Measurements from ENCODE around the gene DNER. TPM values are rescaled to one million over a fixed set of nuclear protein-coding genes. Genes with fewer than 3 reads are reported as not detected.

Gene DNER
- total and polyA plus RNA-seq, 2 experiments from 2014 or later = 4.7 to 8.8 TPM

DNA sequence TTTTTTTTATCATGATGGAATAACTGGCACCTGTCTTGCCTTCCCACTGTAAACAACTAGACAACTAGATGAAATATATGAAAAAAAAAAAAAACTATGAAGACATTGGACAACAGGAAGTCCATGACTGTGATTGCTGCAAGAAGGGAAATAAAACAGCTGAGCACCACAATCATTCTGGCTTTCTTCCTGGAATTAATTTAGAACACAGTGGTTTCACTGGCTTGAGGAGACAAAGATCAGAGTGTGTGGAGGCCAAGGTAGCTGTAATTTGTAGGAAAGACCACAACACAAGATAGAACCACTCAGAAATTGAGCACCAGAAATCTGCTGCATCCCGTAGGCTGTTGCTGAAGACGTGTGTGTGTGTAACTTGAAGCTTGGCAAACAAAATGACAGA is 322.2 kb downstream of the DNER start:
- Histone ChIP-seq H3K36me3 (ENCODE audit: insufficient read depth) (no peaks in the 10 kb centered on the region; the same call in 1 of the 2 replicates), H2AFZ (no peak overlapping the region), H4K20me1 (replicated peaks; ENCODE audit: insufficient read depth) (no peaks in the 10 kb centered on the region), H3K27ac (ENCODE audit: low read depth) (no peak overlapping the region), H3K4me3 (no peak overlapping the region), H3K4me2 (no peak overlapping the region), H3K27me3 (ENCODE audit: insufficient read depth) (no peaks in the 10 kb centered on the region), H3K9me2 (ENCODE audit: insufficient read depth) (no peaks in the 10 kb centered on the region), H3F3A (replicated peaks; ENCODE audit: low read depth) (no peaks in the 10 kb centered on the region), H3K79me2 (replicated peaks; ENCODE audit: insufficient read depth) (no peaks in the 10 kb centered on the region), H3K4me1 (ENCODE audit: insufficient read depth) (no peaks in the 10 kb centered on the region; the same call in 1 of the 2 replicates)
- H3K27me3 Mint-ChIP-seq (ENCODE audit: insufficient read depth, low read depth, poor library complexity) = no peaks in the 10 kb centered on the region
- no peak for ATAC-seq
- no peak for DNase-seq (ENCODE audit: low spot score)
- peaks cover 13% of the 10 kb centered on the region for H3K4me1 Mint-ChIP-seq
- H3K36me3 Mint-ChIP-seq (ENCODE audit: low read depth) = peaks cover 14% of the 10 kb centered on the region
- no peak overlapping the region for H3K27ac Mint-ChIP-seq
- TF ChIP-seq, protein P1, sequence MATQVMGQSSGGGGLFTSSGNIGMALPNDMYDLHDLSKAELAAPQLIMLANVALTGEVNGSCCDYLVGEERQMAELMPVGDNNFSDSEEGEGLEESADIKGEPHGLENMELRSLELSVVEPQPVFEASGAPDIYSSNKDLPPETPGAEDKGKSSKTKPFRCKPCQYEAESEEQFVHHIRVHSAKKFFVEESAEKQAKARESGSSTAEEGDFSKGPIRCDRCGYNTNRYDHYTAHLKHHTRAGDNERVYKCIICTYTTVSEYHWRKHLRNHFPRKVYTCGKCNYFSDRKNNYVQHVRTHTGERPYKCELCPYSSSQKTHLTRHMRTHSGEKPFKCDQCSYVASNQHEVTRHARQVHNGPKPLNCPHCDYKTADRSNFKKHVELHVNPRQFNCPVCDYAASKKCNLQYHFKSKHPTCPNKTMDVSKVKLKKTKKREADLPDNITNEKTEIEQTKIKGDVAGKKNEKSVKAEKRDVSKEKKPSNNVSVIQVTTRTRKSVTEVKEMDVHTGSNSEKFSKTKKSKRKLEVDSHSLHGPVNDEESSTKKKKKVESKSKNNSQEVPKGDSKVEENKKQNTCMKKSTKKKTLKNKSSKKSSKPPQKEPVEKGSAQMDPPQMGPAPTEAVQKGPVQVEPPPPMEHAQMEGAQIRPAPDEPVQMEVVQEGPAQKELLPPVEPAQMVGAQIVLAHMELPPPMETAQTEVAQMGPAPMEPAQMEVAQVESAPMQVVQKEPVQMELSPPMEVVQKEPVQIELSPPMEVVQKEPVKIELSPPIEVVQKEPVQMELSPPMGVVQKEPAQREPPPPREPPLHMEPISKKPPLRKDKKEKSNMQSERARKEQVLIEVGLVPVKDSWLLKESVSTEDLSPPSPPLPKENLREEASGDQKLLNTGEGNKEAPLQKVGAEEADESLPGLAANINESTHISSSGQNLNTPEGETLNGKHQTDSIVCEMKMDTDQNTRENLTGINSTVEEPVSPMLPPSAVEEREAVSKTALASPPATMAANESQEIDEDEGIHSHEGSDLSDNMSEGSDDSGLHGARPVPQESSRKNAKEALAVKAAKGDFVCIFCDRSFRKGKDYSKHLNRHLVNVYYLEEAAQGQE (IDR thresholded peaks at IDR 0.05; ENCODE audit: unreplicated experiment) = no peak
- no peak for TF ChIP-seq CTCF (conservative IDR thresholded peaks at IDR 0.05; ENCODE audit: low read depth in 2 of 2)
- TF ChIP-seq STAT1 (IDR thresholded peaks at IDR 0.05; ENCODE audit: unreplicated experiment) = no peak
- TF ChIP-seq ZNF331 (CRISPR knock-in tag; IDR thresholded peaks at IDR 0.05; ENCODE audit: low read depth) = no peak
- no peak for TF ChIP-seq EZH2phosphoT487 (IDR thresholded peaks at IDR 0.05; ENCODE audit: unreplicated experiment)
- no peak for TF ChIP-seq NANOG (IDR thresholded peaks at IDR 0.05; ENCODE audit: borderline replicate concordance)
- TF ChIP-seq, protein P2, sequence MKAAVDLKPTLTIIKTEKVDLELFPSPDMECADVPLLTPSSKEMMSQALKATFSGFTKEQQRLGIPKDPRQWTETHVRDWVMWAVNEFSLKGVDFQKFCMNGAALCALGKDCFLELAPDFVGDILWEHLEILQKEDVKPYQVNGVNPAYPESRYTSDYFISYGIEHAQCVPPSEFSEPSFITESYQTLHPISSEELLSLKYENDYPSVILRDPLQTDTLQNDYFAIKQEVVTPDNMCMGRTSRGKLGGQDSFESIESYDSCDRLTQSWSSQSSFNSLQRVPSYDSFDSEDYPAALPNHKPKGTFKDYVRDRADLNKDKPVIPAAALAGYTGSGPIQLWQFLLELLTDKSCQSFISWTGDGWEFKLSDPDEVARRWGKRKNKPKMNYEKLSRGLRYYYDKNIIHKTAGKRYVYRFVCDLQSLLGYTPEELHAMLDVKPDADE (IDR thresholded peaks at IDR 0.05) = no peak
- no peak for TF ChIP-seq POLR2AphosphoS5 (IDR thresholded peaks at IDR 0.05; ENCODE audit: low read depth)
- TF ChIP-seq EZH2 (IDR thresholded peaks at IDR 0.05; ENCODE audit: low read depth, unreplicated experiment) = no peak
- no peak for TF ChIP-seq CREB1 (CRISPR knock-in tag; IDR thresholded peaks at IDR 0.05; ENCODE audit: low read depth)
- TF ChIP-seq ZNF114 (CRISPR knock-in tag; IDR thresholded peaks at IDR 0.05) = no peak
- TF ChIP-seq JUNB (IDR thresholded peaks at IDR 0.05; ENCODE audit: unreplicated experiment) = no peak
- TF ChIP-seq, protein P3, sequence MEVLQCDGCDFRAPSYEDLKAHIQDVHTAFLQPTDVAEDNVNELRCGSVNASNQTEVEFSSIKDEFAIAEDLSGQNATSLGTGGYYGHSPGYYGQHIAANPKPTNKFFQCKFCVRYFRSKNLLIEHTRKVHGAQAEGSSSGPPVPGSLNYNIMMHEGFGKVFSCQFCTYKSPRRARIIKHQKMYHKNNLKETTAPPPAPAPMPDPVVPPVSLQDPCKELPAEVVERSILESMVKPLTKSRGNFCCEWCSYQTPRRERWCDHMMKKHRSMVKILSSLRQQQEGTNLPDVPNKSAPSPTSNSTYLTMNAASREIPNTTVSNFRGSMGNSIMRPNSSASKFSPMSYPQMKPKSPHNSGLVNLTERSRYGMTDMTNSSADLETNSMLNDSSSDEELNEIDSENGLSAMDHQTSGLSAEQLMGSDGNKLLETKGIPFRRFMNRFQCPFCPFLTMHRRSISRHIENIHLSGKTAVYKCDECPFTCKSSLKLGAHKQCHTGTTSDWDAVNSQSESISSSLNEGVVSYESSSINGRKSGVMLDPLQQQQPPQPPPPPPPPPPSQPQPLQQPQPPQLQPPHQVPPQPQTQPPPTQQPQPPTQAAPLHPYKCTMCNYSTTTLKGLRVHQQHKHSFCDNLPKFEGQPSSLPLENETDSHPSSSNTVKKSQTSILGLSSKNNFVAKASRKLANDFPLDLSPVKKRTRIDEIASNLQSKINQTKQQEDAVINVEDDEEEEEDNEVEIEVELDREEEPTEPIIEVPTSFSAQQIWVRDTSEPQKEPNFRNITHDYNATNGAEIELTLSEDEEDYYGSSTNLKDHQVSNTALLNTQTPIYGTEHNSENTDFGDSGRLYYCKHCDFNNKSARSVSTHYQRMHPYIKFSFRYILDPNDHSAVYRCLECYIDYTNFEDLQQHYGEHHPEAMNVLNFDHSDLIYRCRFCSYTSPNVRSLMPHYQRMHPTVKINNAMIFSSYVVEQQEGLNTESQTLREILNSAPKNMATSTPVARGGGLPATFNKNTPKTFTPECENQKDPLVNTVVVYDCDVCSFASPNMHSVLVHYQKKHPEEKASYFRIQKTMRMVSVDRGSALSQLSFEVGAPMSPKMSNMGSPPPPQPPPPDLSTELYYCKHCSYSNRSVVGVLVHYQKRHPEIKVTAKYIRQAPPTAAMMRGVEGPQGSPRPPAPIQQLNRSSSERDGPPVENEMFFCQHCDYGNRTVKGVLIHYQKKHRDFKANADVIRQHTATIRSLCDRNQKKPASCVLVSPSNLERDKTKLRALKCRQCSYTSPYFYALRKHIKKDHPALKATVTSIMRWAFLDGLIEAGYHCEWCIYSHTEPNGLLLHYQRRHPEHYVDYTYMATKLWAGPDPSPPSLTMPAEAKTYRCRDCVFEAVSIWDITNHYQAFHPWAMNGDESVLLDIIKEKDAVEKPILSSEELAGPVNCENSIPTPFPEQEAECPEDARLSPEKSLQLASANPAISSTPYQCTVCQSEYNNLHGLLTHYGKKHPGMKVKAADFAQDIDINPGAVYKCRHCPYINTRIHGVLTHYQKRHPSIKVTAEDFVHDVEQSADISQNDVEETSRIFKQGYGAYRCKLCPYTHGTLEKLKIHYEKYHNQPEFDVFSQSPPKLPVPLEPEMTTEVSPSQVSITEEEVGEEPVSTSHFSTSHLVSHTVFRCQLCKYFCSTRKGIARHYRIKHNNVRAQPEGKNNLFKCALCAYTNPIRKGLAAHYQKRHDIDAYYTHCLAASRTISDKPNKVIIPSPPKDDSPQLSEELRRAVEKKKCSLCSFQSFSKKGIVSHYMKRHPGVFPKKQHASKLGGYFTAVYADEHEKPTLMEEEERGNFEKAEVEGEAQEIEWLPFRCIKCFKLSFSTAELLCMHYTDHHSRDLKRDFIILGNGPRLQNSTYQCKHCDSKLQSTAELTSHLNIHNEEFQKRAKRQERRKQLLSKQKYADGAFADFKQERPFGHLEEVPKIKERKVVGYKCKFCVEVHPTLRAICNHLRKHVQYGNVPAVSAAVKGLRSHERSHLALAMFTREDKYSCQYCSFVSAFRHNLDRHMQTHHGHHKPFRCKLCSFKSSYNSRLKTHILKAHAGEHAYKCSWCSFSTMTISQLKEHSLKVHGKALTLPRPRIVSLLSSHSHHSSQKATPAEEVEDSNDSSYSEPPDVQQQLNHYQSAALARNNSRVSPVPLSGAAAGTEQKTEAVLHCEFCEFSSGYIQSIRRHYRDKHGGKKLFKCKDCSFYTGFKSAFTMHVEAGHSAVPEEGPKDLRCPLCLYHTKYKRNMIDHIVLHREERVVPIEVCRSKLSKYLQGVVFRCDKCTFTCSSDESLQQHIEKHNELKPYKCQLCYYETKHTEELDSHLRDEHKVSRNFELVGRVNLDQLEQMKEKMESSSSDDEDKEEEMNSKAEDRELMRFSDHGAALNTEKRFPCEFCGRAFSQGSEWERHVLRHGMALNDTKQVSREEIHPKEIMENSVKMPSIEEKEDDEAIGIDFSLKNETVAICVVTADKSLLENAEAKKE (CRISPR knock-in tag; IDR thresholded peaks at IDR 0.05) = no peak
- H3K4me3 Mint-ChIP-seq = no peak overlapping the region
- peaks cover 26% of the 10 kb centered on the region for H3K9me3 Mint-ChIP-seq

All from GM23338 (cell line).